B cell (primary cell): Measurements from ENCODE around the gene GPC5. TPM values are rescaled to one million over a fixed set of nuclear protein-coding genes. Genes with fewer than 3 reads are reported as not detected.

Experiments used
- ATAC-seq: fragments of 200-7000 bp; cut with Tn5 transposase; one replicate; pipeline ENCODE4 v1.10.0; 2021; ENCODE audit warnings: low read depth, mild to moderate bottlenecking, moderate number of reproducible peaks, moderate library complexity
- CTCF ChIA-PET: fragments of 350-600 bp; sonication (Branson Sonifier 250); formaldehyde crosslinking; loops from one replicate; lab custom pipeline; 2021; ENCODE audit warnings: antibody characterized with exemption, inconsistent platforms; lab: Charles Lee
- POLR2A ChIA-PET: fragments of 350-600 bp; sonication (Branson Sonifier 250); formaldehyde crosslinking; loops from one replicate; lab custom pipeline; 2021; ENCODE audit warnings: antibody characterized with exemption; lab: Charles Lee
- DNase-seq: peaks from one replicate; pipeline ENCODE4 v3.0.0; 2013
- H2AFZ ChIP-seq: 2 replicates; pipeline ENCODE4 v1.6.1; 2012; ENCODE audit warnings: mild to moderate bottlenecking, low read depth, low read length; ENCODE audit not compliant: insufficient read depth, poor library complexity, severe bottlenecking
- H3K27ac ChIP-seq, 2 donors: 1 replicate in 1 of 2; 2 replicates in 1 of 2; pipeline ENCODE4 v1.5.1; 2012 to 2013; ENCODE audit warnings: low read length in 2 of 2, mild to moderate bottlenecking in 2 of 2, moderate library complexity in 1 of 2
- H3K27me3 ChIP-seq, 4 experiments: fragments of 200-600 bp in 1 of 4; sonication (generic) in 1 of 4; replicated peaks in 1 of 4; 1 replicate in 2 of 4; 2 replicates in 2 of 4; pipeline versions ENCODE4 v1.6.1 to v1.7.0; 2013 to 2016; ENCODE audit warnings: low read length in 3 of 4, mild to moderate bottlenecking in 2 of 4, mixed read lengths in 1 of 4, moderate library complexity in 1 of 4; ENCODE audit not compliant: insufficient read depth in 4 of 4, control insufficient read depth in 3 of 4; ENCODE audit errors: control extremely low read depth in 1 of 4
- H3K36me3 ChIP-seq, 2 experiments: replicated peaks in 1 of 2; 1 replicate in 1 of 2; 2 replicates in 1 of 2; pipeline versions ENCODE4 v1.6.1 to v1.7.1; 2013; ENCODE audit warnings: low read length in 1 of 2; ENCODE audit not compliant: insufficient read depth in 2 of 2, control insufficient read depth in 1 of 2; ENCODE audit errors: control extremely low read depth in 1 of 2, extremely low read depth in 1 of 2
- H3K4me1 ChIP-seq, 2 donors: fragments of 200-600 bp in 1 of 2; sonication (generic) in 1 of 2; 1 replicate in 1 of 2; 2 replicates in 1 of 2; pipeline versions ENCODE4 v1.5.1 to v1.6.1; 2013 to 2017; ENCODE audit warnings: low read length in 2 of 2; ENCODE audit not compliant: control insufficient read depth in 2 of 2, insufficient read depth in 2 of 2
- H3K4me2 ChIP-seq: replicated peaks from 2 replicates; pipeline ENCODE3; 2012; ENCODE audit warnings: mild to moderate bottlenecking, low read depth, low read length; ENCODE audit not compliant: poor library complexity, severe bottlenecking
- H3K4me3 ChIP-seq, 5 experiments: fragments of 200-600 bp in 1 of 5; sonication (generic) in 1 of 5; 1 replicate in 3 of 5; 2 replicates in 2 of 5; pipeline versions ENCODE4 v1.5.1 to v1.7.0; 2011 to 2016; ENCODE audit warnings: low read length in 4 of 5, mild to moderate bottlenecking in 4 of 5, low read depth in 2 of 5, control low read depth in 1 of 5, moderate library complexity in 1 of 5; ENCODE audit not compliant: insufficient read depth in 1 of 5; ENCODE audit errors: control extremely low read depth in 1 of 5, extremely low read depth in 1 of 5
- H3K79me2 ChIP-seq: fragments of 200-600 bp; sonication (generic); one replicate; pipeline ENCODE4 v1.6.0; 2016; ENCODE audit warnings: low read length; ENCODE audit not compliant: control insufficient read depth, insufficient read depth
- H3K9ac ChIP-seq: fragments of 200-600 bp; sonication (generic); 2 replicates; pipeline ENCODE4 v1.6.1; 2017; ENCODE audit warnings: mild to moderate bottlenecking, low read length, moderate library complexity
- H3K9me3 ChIP-seq, 3 donors: one replicate each; pipeline versions ENCODE4 v1.6.1 to v1.7.1; 2013; ENCODE audit warnings: low read length in 2 of 3; ENCODE audit not compliant: control insufficient read depth in 2 of 3, insufficient read depth in 1 of 3; ENCODE audit errors: control extremely low read depth in 1 of 3
- H4K20me1 ChIP-seq: 2 replicates; pipeline ENCODE4 v1.6.0; 2012; ENCODE audit warnings: mild to moderate bottlenecking, low read length; ENCODE audit not compliant: insufficient read depth, control insufficient read depth, poor library complexity, severe bottlenecking
- H3K27ac Mint-ChIP-seq: one replicate; pipeline ENCODE4 v1.8.0; 2021; ENCODE audit warnings: mixed read lengths
- H3K27me3 Mint-ChIP-seq: one replicate; pipeline ENCODE4 v1.8.0; 2021; ENCODE audit warnings: mixed read lengths
- H3K4me1 Mint-ChIP-seq: one replicate; pipeline ENCODE4 v1.8.0; 2021; ENCODE audit warnings: mixed read lengths
- H3K4me3 Mint-ChIP-seq: one replicate; pipeline ENCODE4 v1.8.0; 2021; ENCODE audit warnings: mixed read lengths
- H3K9me3 Mint-ChIP-seq: one replicate; pipeline ENCODE4 v1.8.0; 2022; ENCODE audit warnings: mixed read lengths; ENCODE audit not compliant: insufficient read depth
- EZH2 ChIP-seq: IDR thresholded peaks from 2 replicates; pipeline ENCODE4 v1.6.1; 2012; ENCODE audit warnings: borderline replicate concordance, low read depth, mild to moderate bottlenecking, moderate library complexity, low read length; ENCODE audit not compliant: insufficient read depth, poor library complexity, severe bottlenecking
- WGBS: methylation state at CpG from one replicate; pipeline ENCODE4 v1.1.5; 2013; ENCODE audit warnings: missing lambda C conversion rate; ENCODE audit not compliant: insufficient coverage; 5-methylcytosine and 5-hydroxymethylcytosine counted together
- intact Hi-C: fragments of 100-400 bp; cut with micrococcal nuclease; formaldehyde crosslinking; loops from one replicate; pipeline ENCODE4 v1.10.0; 2022
- polyA plus RNA-seq: library from polyadenylated mRNA; depleted of rRNA; stranded (reverse); fragments of >200 nt; gene quantifications from 2 replicates; pipeline ENCODE4 v1.2.3, GENCODE V29; 2012
- total RNA-seq, 2 donors: library from RNA; stranded (reverse); fragments of 120-200 nt in 1 of 2; gene quantifications; 1 replicate in 1 of 2; 2 replicates in 1 of 2; pipeline versions ENCODE4 v1.2.3 to v1.2.4, GENCODE V29; 2013 to 2022
- TF ChIP-seq, protein P1 (sequence below): fragments of 200-600 bp; IDR thresholded peaks from one replicate; pipeline ENCODE4 v1.8.0; 2022; ENCODE audit warnings: antibody characterized with exemption, mild to moderate bottlenecking

The GPC5 gene
- total and polyA plus RNA-seq, 2 donors (not counting 1 experiment from before 2014, with no cell fraction given), result 0.15 to 0.30 TPM

DNA sequence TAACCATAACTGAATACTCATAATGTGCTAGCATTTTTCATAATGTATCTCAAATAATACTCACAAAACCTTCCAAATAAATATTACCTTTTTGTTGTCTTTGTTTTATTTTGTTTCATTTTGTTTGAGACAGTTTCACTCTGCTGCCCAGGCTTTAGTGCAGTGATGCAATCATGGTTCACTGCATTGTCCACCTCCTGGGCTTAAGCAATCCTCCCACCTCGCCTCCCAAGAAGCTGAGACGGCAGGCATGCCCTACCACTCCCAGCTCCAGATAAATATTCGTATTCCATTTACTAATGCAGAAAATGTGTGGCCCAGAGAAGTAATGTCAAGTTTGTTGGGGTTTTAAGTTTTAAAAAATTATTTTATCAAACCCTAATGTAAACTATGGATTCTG, 739.1 kb downstream of the GPC5 start:
- Histone ChIP-seq H3K9ac (no peak overlapping the region), H2AFZ (no peak overlapping the region), H3K79me2 (no peaks in the 10 kb centered on the region), H4K20me1 (no peaks in the 10 kb centered on the region), H3K27ac (no peak overlapping the region), H3K27me3 (no peaks in the 10 kb centered on the region), H3K9me3 (no peaks in the 10 kb centered on the region), H3K4me1 (no peaks in the 10 kb centered on the region), H3K36me3 (no peaks in the 10 kb centered on the region), H3K4me3 (no peak overlapping the region), H3K4me2 (no peak overlapping the region)
- ChIA-PET POLR2A (no interaction called here), CTCF (no interaction called here)
- TF ChIP-seq, protein P1, sequence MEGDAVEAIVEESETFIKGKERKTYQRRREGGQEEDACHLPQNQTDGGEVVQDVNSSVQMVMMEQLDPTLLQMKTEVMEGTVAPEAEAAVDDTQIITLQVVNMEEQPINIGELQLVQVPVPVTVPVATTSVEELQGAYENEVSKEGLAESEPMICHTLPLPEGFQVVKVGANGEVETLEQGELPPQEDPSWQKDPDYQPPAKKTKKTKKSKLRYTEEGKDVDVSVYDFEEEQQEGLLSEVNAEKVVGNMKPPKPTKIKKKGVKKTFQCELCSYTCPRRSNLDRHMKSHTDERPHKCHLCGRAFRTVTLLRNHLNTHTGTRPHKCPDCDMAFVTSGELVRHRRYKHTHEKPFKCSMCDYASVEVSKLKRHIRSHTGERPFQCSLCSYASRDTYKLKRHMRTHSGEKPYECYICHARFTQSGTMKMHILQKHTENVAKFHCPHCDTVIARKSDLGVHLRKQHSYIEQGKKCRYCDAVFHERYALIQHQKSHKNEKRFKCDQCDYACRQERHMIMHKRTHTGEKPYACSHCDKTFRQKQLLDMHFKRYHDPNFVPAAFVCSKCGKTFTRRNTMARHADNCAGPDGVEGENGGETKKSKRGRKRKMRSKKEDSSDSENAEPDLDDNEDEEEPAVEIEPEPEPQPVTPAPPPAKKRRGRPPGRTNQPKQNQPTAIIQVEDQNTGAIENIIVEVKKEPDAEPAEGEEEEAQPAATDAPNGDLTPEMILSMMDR, result no peak
- no peak for TF ChIP-seq EZH2
- DNase-seq (no peak), ATAC-seq (no peak)
- intact Hi-C loops, result no loop called here
- no peaks in the 10 kb centered on the region for H3K27me3 Mint-ChIP-seq
- H3K9me3 Mint-ChIP-seq, result no peaks in the 10 kb centered on the region
- H3K4me3 Mint-ChIP-seq, result no peak overlapping the region
- no CpG with 5 or more reads among the region's 3 CpGs for WGBS
- no peaks in the 10 kb centered on the region for H3K4me1 Mint-ChIP-seq
- H3K27ac Mint-ChIP-seq, result no peak overlapping the region

DNA sequence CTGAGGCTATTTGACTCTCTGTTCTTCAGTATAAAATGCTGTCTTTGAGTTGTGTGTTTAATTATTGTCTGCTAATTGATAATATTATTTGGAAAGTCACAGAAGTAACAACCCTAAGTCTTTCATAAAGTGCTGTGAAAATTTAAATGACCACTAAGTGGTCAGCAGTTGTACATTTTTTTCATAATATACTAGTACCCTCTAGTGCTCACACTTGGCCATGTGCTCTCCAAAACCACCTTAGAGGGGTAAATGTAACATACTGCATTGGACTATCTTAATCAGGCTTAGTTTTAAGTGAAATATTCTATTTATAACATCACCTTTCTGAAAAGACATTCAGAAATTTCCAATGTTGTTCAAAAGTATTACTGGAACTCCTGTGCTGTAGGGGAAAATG, 745.3 kb downstream of the GPC5 start:
- TF ChIP-seq, protein P1, result no peak
- TF ChIP-seq EZH2, result no peak
- H3K27me3 Mint-ChIP-seq, result no peaks in the 10 kb centered on the region
- H3K9me3 Mint-ChIP-seq, result no peaks in the 10 kb centered on the region
- H3K4me1 Mint-ChIP-seq, result no peaks in the 10 kb centered on the region
- H3K4me3 ChIP-seq, result no peak overlapping the region
- H3K4me2 ChIP-seq, result no peak overlapping the region
- H3K9ac ChIP-seq, result no peak overlapping the region
- no peaks in the 10 kb centered on the region for H3K79me2 ChIP-seq
- ATAC-seq (no peak), DNase-seq (no peak)
- no peaks in the 10 kb centered on the region for H3K27me3 ChIP-seq
- no peaks in the 10 kb centered on the region for H3K4me1 ChIP-seq
- H3K27ac ChIP-seq, result no peak overlapping the region
- ChIA-PET CTCF (no interaction called here), POLR2A (no interaction called here)
- H4K20me1 ChIP-seq, result no peaks in the 10 kb centered on the region
- H2AFZ ChIP-seq, result no peak overlapping the region
- no peaks in the 10 kb centered on the region for H3K36me3 ChIP-seq
- H3K27ac Mint-ChIP-seq, result no peak overlapping the region
- no peak overlapping the region for H3K4me3 Mint-ChIP-seq
- H3K9me3 ChIP-seq, result no peaks in the 10 kb centered on the region
- intact Hi-C loops, result no loop called here
